Testis (tissue), 3 donors: Measurements from ENCODE around the gene OSBPL8. TPM values are rescaled to one million over a fixed set of nuclear protein-coding genes. Genes with fewer than 3 reads are reported as not detected.

Experiments
- DNase-seq: peaks from one replicate; pipeline ENCODE4 v3.0.0-alpha.2; 2019
- H3K27ac ChIP-seq, 2 donors: fragments of 200-600 bp; sonication (generic); one replicate each; pipeline ENCODE4 v1.5.1; 2019
- H3K27me3 ChIP-seq: fragments of 200-600 bp; sonication (generic); one replicate; pipeline ENCODE4 v1.5.1; 2019
- H3K36me3 ChIP-seq: fragments of 200-600 bp; sonication (generic); one replicate; pipeline ENCODE4 v1.5.1; 2017; ENCODE audit warnings: low read depth; ENCODE audit errors: missing control alignments
- H3K4me1 ChIP-seq: fragments of 200-600 bp; sonication (generic); one replicate; pipeline ENCODE4 v1.5.1; 2019
- H3K4me3 ChIP-seq, 2 donors: fragments of 200-600 bp; sonication (generic); one replicate each; pipeline ENCODE4 v1.5.1; 2017 to 2019
- H3K9me3 ChIP-seq: fragments of 200-600 bp; sonication (generic); one replicate; pipeline ENCODE4 v1.5.1; 2017
- CTCF ChIP-seq, 3 experiments: fragments of 450-650 bp in 2 of 3; fragments of 200-600 bp in 1 of 3; sonication (generic) in 1 of 3; IDR thresholded peaks; one replicate each; pipeline ENCODE4 v1.5.1; 2016 to 2019; ENCODE audit warnings: antibody characterized with exemption in 3 of 3, mild to moderate bottlenecking in 2 of 3, moderate library complexity in 1 of 3
- POLR2A ChIP-seq: fragments of 450-650 bp; IDR thresholded peaks from one replicate; pipeline ENCODE4 v1.6.1; 2017; ENCODE audit warnings: antibody characterized with exemption, mild to moderate bottlenecking, moderate library complexity
- WGBS, 2 donors: methylation state at CpG; one replicate each; pipeline ENCODE4 v1.1.5; 2018; 5-methylcytosine and 5-hydroxymethylcytosine counted together
- intact Hi-C: fragments of 100-400 bp; cut with DNase I; formaldehyde crosslinking; loops from one replicate; pipeline ENCODE4 v1.15.1; 2023; ENCODE audit warnings: low total_unique reads
- polyA plus RNA-seq: library from polyadenylated mRNA; stranded (reverse); fragments of 350-450 nt; fragmentation: Illumina TruSeq; extraction: RNeasy Lipid Tissue Mini Kit (QIAGEN cat#74804); gene quantifications from one replicate; pipeline ENCODE4 v1.2.3, GENCODE V29; 2014; ENCODE audit warnings: low read depth, low replicate concordance; ENCODE audit not compliant: insufficient read depth
- total RNA-seq, 2 donors: library from RNA; depleted of rRNA; stranded (reverse); fragments of >200 nt; gene quantifications; one replicate each; pipeline ENCODE4 v1.2.3, GENCODE V29; 2016

The OSBPL8 gene
- total and polyA plus RNA-seq, 3 donors from 2014 or later = 19.1 to 77.5 (median 64.3) TPM

GRCh38 chr12:76400136-76400535 lies 159.4 kb downstream of the OSBPL8 start:
- H3K27me3 ChIP-seq = no peaks in the 10 kb centered on the region
- H3K36me3 ChIP-seq = no peaks in the 10 kb centered on the region
- no peak for TF ChIP-seq CTCF (IDR thresholded peaks at IDR 0.05)
- TF ChIP-seq POLR2A = no peak
- WGBS, 2 donors = 95 to 97% methylated on average over 2 of the region's 2 CpGs
- no peaks in the 10 kb centered on the region for H3K4me1 ChIP-seq
- H3K9me3 ChIP-seq = no peaks in the 10 kb centered on the region
- H3K4me3 ChIP-seq = no peak overlapping the region
- H3K27ac ChIP-seq = no peak overlapping the region
- no peak for DNase-seq
- intact Hi-C loops = no loop called here

DNA sequence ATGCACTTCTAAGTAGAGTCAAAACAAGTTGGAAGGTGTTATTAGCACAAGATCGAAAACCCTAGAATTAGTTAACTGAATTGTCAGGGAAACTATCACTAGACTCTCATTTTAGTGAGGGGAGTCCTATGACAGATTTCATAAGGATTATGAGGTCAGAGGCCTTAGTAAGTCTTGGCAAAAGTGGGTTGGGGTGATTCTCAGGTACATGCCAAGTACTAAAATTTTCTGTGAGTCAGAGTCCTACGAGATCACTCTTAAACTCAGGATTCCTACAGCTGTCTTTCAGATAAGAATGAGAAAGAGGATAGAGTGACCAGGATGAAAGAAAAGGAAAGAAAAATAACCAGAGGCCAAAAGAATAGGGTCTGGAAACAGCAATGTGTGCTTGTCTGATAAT lies 160.5 kb downstream of the OSBPL8 start:
- no peak overlapping the region for H3K27ac ChIP-seq
- no peaks in the 10 kb centered on the region for H3K4me1 ChIP-seq
- TF ChIP-seq POLR2A (no peak), CTCF (IDR thresholded peaks at IDR 0.05) (no peak)
- no peaks in the 10 kb centered on the region for H3K9me3 ChIP-seq
- WGBS, 2 donors = 81 to 89% methylated on average over 2 of the region's 2 CpGs
- DNase-seq = no peak
- H3K4me3 ChIP-seq = no peak overlapping the region
- intact Hi-C loops = no loop called here
- no peaks in the 10 kb centered on the region for H3K27me3 ChIP-seq
- H3K36me3 ChIP-seq = no peaks in the 10 kb centered on the region

DNA sequence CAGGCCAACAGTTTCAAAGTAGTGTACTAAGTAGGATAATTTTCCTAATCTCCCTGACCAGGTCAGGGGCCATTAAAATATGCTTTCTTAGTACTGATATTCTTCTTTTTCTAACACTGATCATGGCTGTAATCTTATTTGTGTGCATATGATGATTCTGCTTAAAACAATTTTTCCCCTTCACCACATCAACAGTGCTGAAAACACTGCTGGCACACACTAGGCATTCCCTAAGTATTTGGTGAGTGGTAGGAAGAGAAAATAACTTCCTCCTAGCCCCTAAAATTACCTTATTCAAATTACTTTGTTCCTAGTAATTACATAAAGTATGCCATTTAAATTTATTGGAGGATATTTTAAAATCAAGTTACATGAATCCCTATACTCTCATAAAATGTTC lies 161.5 kb downstream of the OSBPL8 start:
- Histone ChIP-seq H3K9me3 (no peaks in the 10 kb centered on the region), H3K36me3 (no peaks in the 10 kb centered on the region), H3K4me1 (no peaks in the 10 kb centered on the region), H3K27ac (no peak overlapping the region), H3K27me3 (no peaks in the 10 kb centered on the region), H3K4me3 (no peak overlapping the region)
- DNase-seq = no peak
- intact Hi-C loops = no loop called here
- TF ChIP-seq CTCF (IDR thresholded peaks at IDR 0.05) = no peak
- no peak for TF ChIP-seq POLR2A

DNA sequence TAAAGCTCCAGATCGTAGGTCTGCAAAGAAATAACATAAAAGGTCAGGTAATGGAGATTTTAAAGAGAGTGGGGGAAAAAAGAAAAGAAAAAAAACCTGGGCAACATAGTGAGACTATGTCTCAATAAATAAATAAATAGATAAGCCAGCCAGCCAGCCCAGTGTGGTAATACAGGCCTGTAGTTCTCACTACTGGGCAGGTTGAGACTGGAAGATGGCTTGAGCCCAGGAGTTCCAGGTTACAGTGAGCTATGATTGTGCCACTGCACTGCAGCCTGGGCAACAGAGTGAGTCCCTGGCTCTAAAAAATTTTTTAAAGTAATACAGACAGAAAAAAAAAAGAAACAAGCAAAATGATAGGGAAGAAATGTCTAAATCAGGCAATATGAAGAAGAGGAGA lies 168.1 kb downstream of the OSBPL8 start:
- Histone ChIP-seq H3K9me3 (no peaks in the 10 kb centered on the region), H3K27ac (no peak overlapping the region), H3K4me1 (no peaks in the 10 kb centered on the region), H3K4me3 (no peak overlapping the region), H3K36me3 (no peaks in the 10 kb centered on the region), H3K27me3 (no peaks in the 10 kb centered on the region)
- intact Hi-C loops = no loop called here
- no peak for DNase-seq
- 94 to 100% methylated on average over 1 of the region's 1 CpG for WGBS, 2 donors
- no peak for TF ChIP-seq POLR2A
- no peak for TF ChIP-seq CTCF (IDR thresholded peaks at IDR 0.05)

GRCh38 chr12:76387614-76388013 lies 172.0 kb downstream of the OSBPL8 start:
- no peaks in the 10 kb centered on the region for H3K27me3 ChIP-seq
- no peak for DNase-seq
- intact Hi-C loops = no loop called here
- TF ChIP-seq CTCF (IDR thresholded peaks at IDR 0.05) (no peak), POLR2A (no peak)
- H3K4me1 ChIP-seq = no peaks in the 10 kb centered on the region
- no peaks in the 10 kb centered on the region for H3K9me3 ChIP-seq
- H3K4me3 ChIP-seq = no peak overlapping the region
- no peak overlapping the region for H3K27ac ChIP-seq
- 83 to 96% methylated on average over 2 of the region's 2 CpGs for WGBS, 2 donors
- H3K36me3 ChIP-seq = no peaks in the 10 kb centered on the region
